K562 (cell line): ENCODE data around the gene EIF3I. TPM values are rescaled to one million over a fixed set of nuclear protein-coding genes. Genes with fewer than 3 reads are reported as not detected.

Experiments
- CBX1 ChIP-seq: sonication (generic); IDR thresholded peaks from 2 replicates; pipeline ENCODE4 v1.6.1; 2016; ENCODE audit warnings: antibody characterized with exemption, low read depth, mild to moderate bottlenecking
- CREB5 ChIP-seq: fragments of 250-450 bp; sonication (Bioruptor Pico); IDR thresholded peaks from 2 replicates; pipeline ENCODE4 v1.5.0; 2020; ENCODE audit warnings: mild to moderate bottlenecking
- FOSL1 ChIP-seq: fragments of 200-800 bp; sonication (Bioruptor generic); conservative IDR thresholded peaks from 2 replicates; pipeline ENCODE4 v1.6.1; 2016; ENCODE audit warnings: missing genetic modification characterization, missing compliant biosample characterization
- FOXA3 ChIP-seq, 2 experiments: fragments of 450-650 bp in 1 of 2; sonication (generic) in 1 of 2; formaldehyde crosslinking; IDR thresholded peaks in 1 of 2; conservative IDR thresholded peaks in 1 of 2; 2 replicates each; pipeline versions ENCODE4 v1.4.0 to v1.8.0; 2020 to 2022; ENCODE audit warnings: mild to moderate bottlenecking in 2 of 2, missing genetic modification reagents in 1 of 2
- FOXJ2 ChIP-seq: fragments of 200-800 bp; sonication (Bioruptor generic); IDR thresholded peaks from 2 replicates; pipeline ENCODE4 v1.6.1; 2016; ENCODE audit warnings: missing genetic modification characterization, missing compliant biosample characterization
- FOXO4 ChIP-seq: fragments of 450-650 bp; formaldehyde crosslinking; IDR thresholded peaks from 2 replicates; pipeline ENCODE4 v1.4.0; 2020; ENCODE audit warnings: mild to moderate bottlenecking, moderate library complexity
- FUS ChIP-seq: fragments of 200-400 bp; formaldehyde crosslinking; optimal IDR thresholded peaks from 2 replicates; pipeline ENCODE3; 2017; ENCODE audit warnings: low read depth, low read length
- KLF16 ChIP-seq: IDR thresholded peaks from 2 replicates; pipeline ENCODE4 v1.6.1; 2016; ENCODE audit warnings: antibody characterized with exemption
- MECOM ChIP-seq: fragments of 250-450 bp; sonication (Bioruptor Pico); IDR thresholded peaks from 2 replicates; pipeline ENCODE4 v1.8.0; 2022; ENCODE audit warnings: inconsistent platforms
- MEF2D ChIP-seq: conservative IDR thresholded peaks from 2 replicates; pipeline ENCODE4 v1.6.1; 2016; ENCODE audit warnings: low read depth, missing genetic modification characterization, missing compliant biosample characterization
- NR2C1 ChIP-seq, 2 experiments: fragments of 450-650 bp; IDR thresholded peaks; 2 replicates each; pipeline ENCODE4 v1.6.1; 2017; ENCODE audit warnings: mild to moderate bottlenecking in 2 of 2, antibody characterized with exemption in 1 of 2, inconsistent platforms in 1 of 2, missing compliant biosample characterization in 1 of 2, missing genetic modification characterization in 1 of 2
- PPARD ChIP-seq: fragments of 250-450 bp; sonication (Bioruptor Pico); IDR thresholded peaks from 2 replicates; pipeline ENCODE4 v1.8.0; 2022; ENCODE audit warnings: inconsistent platforms, mild to moderate bottlenecking, moderate library complexity
- PTRF ChIP-seq: fragments of 450-650 bp; IDR thresholded peaks from 2 replicates; pipeline ENCODE4 v1.6.1; 2016; ENCODE audit warnings: mild to moderate bottlenecking, missing genetic modification characterization, missing compliant biosample characterization
- SRF ChIP-seq, 2 experiments: fragments of 250-450, 450-650 bp in 1 of 2; sonication (Bioruptor Pico) in 1 of 2; sonication (generic) in 1 of 2; formaldehyde crosslinking; IDR thresholded peaks; 2 replicates each; pipeline versions ENCODE4 v1.5.0 to v1.5.1; 2020 to 2022; ENCODE audit warnings: mild to moderate bottlenecking in 1 of 2, missing genetic modification reagents in 1 of 2
- TSHZ1 ChIP-seq: fragments of 250-450 bp; sonication (Bioruptor Pico); IDR thresholded peaks from 2 replicates; pipeline ENCODE4 v1.4.0; 2020; ENCODE audit warnings: mild to moderate bottlenecking, moderate library complexity
- ZNF165 ChIP-seq: fragments of 250-450 bp; sonication (Bioruptor Pico); IDR thresholded peaks from 2 replicates; pipeline ENCODE4 v1.4.0; 2020; ENCODE audit warnings: borderline replicate concordance
- ZNF311 ChIP-seq: fragments of 250-450 bp; sonication (Bioruptor Pico); IDR thresholded peaks from 2 replicates; pipeline ENCODE4 v1.4.0; 2020; ENCODE audit warnings: mild to moderate bottlenecking, moderate library complexity
- ZNF354B ChIP-seq: fragments of 250-450 bp; sonication (Bioruptor Pico); IDR thresholded peaks from 2 replicates; pipeline ENCODE4 v1.4.0; 2020
- ZNF512 ChIP-seq: IDR thresholded peaks from 2 replicates; pipeline ENCODE4 v1.6.1; 2016; ENCODE audit warnings: missing genetic modification characterization, missing compliant biosample characterization
- ZNF57 ChIP-seq: fragments of 450-650 bp; formaldehyde crosslinking; IDR thresholded peaks from 2 replicates; pipeline ENCODE4 v1.4.0; 2020; ENCODE audit warnings: mild to moderate bottlenecking, moderate library complexity
- ZNF583 ChIP-seq: fragments of 250-450 bp; sonication (Bioruptor Pico); IDR thresholded peaks from 2 replicates; pipeline ENCODE4 v1.4.0; 2020
- ZNF76 ChIP-seq: fragments of 250-450 bp; sonication (Bioruptor Pico); IDR thresholded peaks from 2 replicates; pipeline ENCODE4 v1.4.0; 2020; ENCODE audit warnings: mild to moderate bottlenecking, moderate library complexity, borderline replicate concordance
- polyA plus RNA-seq, 8 experiments: library from polyadenylated mRNA; depleted of rRNA in 4 of 8; stranded (reverse) in 5 of 8; unstranded in 3 of 8; fragments of >200 nt; fragmentation: Nextera tagmentation in 2 of 8; fragmentation: Illumina TruSeq in 1 of 8; extraction: Ambion mirVana in 2 of 8; extraction: Trizol in 1 of 8; gene quantifications; 2 replicates each; pipeline versions ENCODE4 v1.2.1 to v1.2.3, GENCODE V29; 2011 to 2014; ENCODE audit warnings: inconsistent platforms in 1 of 8, missing spikeins in 1 of 8
- total RNA-seq, 7 experiments: library from RNA; depleted of rRNA in 6 of 7; stranded (reverse); fragments of >200 nt in 6 of 7; fragmentation: Illumina TruSeq in 2 of 7; extraction: Trizol in 2 of 7; gene quantifications; 2 replicates each; pipeline versions ENCODE4 v1.2.1 to v1.2.3, GENCODE V29; 2011 to 2021; ENCODE audit warnings: low replicate concordance in 1 of 7

EIF3I gene
- total and polyA plus RNA-seq, 9 of the 15 experiments (the other 6 are each of a cell fraction or from before 2014, with no cell fraction given) = 414 to 1,526 (median 635) TPM

- TF ChIP-seq ZNF512 (tag) = no peak
- TF ChIP-seq FOXA3 (CRISPR knock-in tag; conservative IDR thresholded peaks at IDR 0.05 in 1 of 2, IDR thresholded peaks at IDR 0.05 in 1 of 2) = 0 out of 4 replicates have a peak, but pooled peaks of 1 of the 2 experiments have one; percentile 7
- TF ChIP-seq FOSL1 = no peak
- TF ChIP-seq KLF16 = no peak
- TF ChIP-seq TSHZ1 = 0 out of 2 replicates have a peak, but pooled peaks have one; percentile 62
- 0 out of 2 replicates have a peak, but pooled peaks have one; percentile 61 for TF ChIP-seq FOXO4 (CRISPR knock-in tag)
- peak; percentile 80; the same call in 1 of the 2 replicates for TF ChIP-seq ZNF311
- 0 out of 2 replicates have a peak, but pooled peaks have one; percentile 66 for TF ChIP-seq ZNF165 (CRISPR knock-in tag)
- TF ChIP-seq ZNF354B (CRISPR knock-in tag) = 0 out of 2 replicates have a peak, but pooled peaks have one; percentile 29
- peak; percentile 12; the same call in 1 of the 2 replicates for TF ChIP-seq PPARD (CRISPR knock-in tag)
- peak; percentile 92 for TF ChIP-seq ZNF583 (CRISPR knock-in tag)
- TF ChIP-seq MEF2D (tag) = peak; percentile 72
- peak; percentile 73 for TF ChIP-seq PTRF (tag)
- TF ChIP-seq NR2C1 (IDR thresholded peaks at IDR 0.05) = no peak
- TF ChIP-seq NR2C1 (tag; IDR thresholded peaks at IDR 0.05) = peak; percentile 64
- 0 out of 4 replicates have a peak, but pooled peaks of 1 of the 2 experiments have one; percentile 55 for TF ChIP-seq SRF (CRISPR knock-in tag; IDR thresholded peaks at IDR 0.05)
- TF ChIP-seq ZNF57 = 0 out of 2 replicates have a peak, but pooled peaks have one; percentile 59
- no peak for TF ChIP-seq CBX1
- TF ChIP-seq MECOM (CRISPR knock-in tag) = peak; percentile 69; the same call in 1 of the 2 replicates
- TF ChIP-seq ZNF76 = peak; percentile 81; the same call in 1 of the 2 replicates
- TF ChIP-seq FOXJ2 (tag) = 0 out of 2 replicates have a peak, but pooled peaks have one; percentile 64
- peak; percentile 34; the same call in 1 of the 2 replicates for TF ChIP-seq CREB5 (CRISPR knock-in tag)
- TF ChIP-seq FUS = no peak
These were observed 43.1 kb upstream of the EIF3I start (continued) for GRCh38 chr1:32179193-32179442.
